Measurements from ENCODE around the gene TCF4.
A peak's percentile ranks its signal among the peaks of the same experiment; 100 is the strongest.
"Not testable (repeated sequence)": the region's sequence is repeated elsewhere in the genome, so short reads cannot be mapped to it uniquely, and the experiment has no call there.

Gene TCF4

DNA sequence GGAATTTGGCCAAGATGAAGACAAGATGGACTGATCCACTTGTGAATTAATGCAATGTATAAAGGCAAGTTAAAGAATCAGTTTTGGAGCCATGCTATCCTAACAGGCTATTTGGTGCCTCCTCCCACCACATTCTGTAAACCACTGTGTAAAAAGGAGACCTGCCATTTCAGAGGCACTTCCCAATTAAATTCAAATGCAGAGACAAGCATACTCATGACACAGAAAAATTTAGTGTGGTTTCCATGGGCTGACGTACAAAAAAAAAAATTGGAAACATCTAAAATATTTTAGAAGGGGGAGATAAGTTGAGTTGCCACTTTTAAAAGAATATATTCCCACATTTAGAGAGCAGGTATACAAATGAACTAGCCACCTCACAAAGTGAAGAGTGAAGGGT is 112.1 kb downstream of the TCF4 start:
- DNase-seq (ENCODE audit: low read depth), result no peak

DNA sequence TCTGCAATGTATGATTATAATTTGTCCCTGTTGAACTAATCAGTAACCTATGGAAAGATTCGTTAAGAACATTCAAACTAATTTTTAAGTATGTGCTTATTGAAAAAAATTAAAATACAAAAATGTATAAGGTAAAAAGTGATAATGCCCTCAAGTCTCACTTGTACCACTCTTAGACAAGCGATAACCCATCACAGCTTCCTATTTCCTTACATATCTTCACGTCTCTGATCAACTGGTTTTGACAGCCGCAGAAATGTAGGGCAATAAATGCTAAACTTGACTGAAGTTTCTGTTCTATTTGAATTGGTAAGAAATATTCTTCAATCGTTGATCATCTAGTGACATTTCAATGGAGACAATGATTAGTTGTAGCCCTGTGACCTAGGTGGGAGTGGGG is 112.5 kb downstream of the TCF4 start:
- no peak for DNase-seq (ENCODE audit: low read depth)

DNA sequence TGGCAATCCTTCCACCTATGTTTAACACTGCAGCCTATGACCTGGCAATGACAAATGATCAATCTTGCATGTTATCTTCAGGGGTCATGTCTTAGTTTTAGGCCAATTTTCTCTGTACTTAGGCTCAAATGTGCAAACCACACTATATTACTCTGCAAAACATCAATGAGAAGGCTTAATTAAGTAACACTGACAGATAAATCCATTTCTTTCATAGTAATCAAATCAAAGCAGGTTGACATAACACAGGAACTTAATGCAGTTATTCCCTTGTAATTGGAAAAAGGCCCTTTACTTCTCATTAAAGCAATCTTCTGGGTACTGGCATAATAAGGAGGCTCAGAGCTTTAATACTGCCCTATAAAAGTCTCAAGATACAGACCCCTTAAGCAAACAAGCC is 114.4 kb downstream of the TCF4 start:
- DNase-seq (ENCODE audit: low read depth), result no peak

DNA sequence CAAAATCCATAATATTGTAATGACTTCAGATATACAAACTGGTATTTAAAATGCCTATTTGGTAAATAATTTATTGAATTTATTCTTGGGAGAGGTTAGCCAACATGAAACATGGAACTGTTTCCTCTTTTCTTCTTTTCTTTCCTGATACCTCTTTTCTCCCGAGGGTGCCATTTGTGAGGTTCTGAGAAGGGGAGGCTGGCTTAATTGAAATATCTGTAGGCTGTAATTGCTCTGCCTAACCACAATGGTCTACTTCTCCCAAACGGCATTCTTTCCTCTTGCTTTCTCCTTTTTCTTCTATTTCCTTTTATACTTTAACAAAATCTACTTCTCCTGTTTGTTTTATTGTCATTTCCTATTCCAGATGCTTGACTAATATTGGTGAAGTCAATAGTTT is 114.9 kb downstream of the TCF4 start:
- DNase-seq (ENCODE audit: low read depth), result no peak

DNA sequence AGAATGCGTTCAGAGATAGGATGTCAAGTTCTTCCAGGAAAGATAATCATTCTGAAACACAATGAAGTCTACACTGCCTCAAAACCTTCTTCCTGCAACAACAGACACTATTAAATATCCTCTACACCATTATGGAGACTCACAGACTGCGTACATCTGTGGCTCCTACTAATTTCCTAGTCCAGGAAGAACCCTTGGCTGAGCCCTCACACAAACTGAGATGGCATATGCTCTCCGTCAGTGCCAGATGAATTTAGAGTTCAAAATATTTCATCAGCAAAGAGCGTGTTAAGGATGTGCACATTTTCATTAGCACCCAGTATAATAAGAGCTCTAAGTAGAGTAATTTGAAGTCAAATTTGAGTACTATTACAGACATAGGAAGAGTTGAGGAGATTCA is 117.2 kb downstream of the TCF4 start:
- no peak for DNase-seq (ENCODE audit: low read depth)

DNA sequence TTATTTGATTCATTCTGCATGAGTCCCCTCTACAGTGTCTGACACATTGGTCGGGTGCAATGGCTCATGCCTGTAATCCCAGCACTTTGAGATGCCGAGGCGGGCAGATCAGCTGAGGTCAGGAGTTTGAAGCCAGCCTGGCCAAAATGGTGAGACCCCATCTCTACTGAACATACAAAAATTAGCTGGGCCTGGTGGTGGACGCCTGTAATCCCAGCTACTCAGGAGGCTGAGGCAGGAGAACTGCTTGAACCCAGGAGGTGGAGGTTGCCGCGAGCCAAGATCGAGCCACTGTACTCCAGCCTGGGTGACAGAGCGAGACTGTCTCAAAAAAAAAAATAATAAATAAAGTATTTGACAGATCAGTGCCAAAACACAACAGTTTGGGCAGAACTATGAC is 118.9 kb downstream of the TCF4 start:
- DNase-seq (ENCODE audit: low read depth), result not testable (repeated sequence)

DNA sequence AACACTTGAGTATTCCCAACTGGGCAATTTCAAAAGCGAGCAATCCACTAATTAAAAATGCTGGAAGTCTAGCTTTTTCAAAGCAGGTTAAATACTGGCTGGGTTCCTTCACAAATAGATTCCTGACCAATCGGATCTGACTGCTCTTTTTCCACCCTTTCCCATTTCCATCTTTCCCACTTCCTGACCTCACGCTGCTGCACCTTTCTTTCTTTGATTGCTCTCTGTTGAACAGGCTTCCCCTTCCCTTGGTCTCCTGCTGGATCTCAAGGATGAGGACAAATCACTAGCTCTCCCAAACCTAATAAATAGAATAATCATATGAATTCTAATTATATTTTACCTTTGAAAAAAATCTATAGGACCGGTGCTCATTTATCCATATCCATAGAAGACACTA is 121.2 kb downstream of the TCF4 start:
- no peak for DNase-seq (ENCODE audit: low read depth)

DNA sequence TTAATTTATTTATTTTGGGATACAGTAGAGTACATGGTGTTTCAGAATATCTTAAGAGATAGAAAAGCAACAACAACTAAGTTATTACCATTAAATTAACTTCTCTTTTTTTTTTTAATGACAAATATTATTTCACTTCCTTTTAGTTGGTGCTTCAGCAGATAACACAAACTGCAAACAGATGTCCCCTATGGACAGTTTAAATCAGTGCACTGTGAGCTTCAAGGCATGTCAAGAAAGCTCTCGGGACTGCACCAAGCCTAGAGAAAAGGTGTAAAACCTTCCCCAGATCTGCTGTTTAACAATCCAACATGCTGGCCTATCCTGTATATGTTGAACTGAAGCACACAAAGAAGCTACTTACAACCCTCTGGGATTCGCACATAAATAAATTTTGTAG is 122.7 kb downstream of the TCF4 start:
- DNase-seq (ENCODE audit: low read depth), result no peak

DNA sequence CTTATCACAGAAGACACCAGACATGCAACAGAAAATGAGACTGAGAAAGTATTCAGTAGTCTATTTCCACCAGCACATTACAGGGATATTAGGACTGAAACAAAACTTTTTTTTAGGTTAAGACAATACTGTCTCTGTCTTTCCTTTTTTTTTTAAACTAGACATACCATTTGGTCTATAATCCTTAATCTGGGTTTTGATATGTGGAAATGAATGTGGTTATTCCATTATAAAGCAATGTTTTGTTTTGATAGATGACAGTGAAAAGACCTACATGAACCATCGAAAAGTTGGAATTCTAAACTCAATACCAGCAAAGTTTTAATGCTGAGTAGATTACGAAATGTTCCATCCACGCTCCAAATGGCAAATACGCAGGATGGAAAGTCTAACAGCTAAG is 123.4 kb downstream of the TCF4 start:
- DNase-seq (ENCODE audit: low read depth), result no peak

DNA sequence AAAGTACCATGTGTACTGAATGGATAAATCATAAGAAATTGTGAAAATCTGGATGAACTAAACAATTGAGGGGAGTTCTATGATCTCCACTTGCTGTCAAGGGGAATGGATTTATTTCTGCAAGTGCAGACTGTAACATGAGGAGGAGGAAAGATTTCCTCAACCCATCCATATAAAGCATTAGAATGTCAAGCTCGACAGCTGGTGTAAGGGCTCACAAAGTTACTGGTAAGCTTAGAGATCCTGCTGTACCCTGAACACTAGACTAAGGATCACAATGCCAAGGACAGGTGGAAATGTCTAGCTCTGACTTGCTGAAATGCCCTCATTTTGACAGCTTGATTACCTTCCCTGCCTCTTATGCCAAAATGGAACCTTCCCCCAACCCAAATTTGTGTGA is 125.3 kb downstream of the TCF4 start:
- peak; percentile 32 for DNase-seq (ENCODE audit: low read depth)

DNA sequence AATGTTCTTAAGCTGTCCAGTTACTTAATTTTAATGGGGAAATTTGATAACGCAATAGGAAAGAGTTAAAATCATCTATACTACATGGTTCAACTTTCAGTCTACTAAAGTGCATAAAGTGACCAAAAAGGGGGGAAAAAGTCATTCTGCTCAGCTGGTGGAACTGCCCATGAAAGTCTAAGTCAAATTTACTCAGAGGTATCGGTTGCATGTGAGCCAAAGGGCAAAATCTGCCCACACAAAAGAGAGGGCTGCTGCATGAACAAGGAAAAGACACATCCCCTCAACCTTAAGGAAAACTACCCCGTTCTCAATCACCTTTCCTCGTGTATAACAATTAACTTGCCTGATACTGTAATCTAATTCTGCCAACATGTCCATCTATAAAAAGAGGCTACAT is 126.1 kb downstream of the TCF4 start:
- DNase-seq (ENCODE audit: low read depth), result no peak

DNA sequence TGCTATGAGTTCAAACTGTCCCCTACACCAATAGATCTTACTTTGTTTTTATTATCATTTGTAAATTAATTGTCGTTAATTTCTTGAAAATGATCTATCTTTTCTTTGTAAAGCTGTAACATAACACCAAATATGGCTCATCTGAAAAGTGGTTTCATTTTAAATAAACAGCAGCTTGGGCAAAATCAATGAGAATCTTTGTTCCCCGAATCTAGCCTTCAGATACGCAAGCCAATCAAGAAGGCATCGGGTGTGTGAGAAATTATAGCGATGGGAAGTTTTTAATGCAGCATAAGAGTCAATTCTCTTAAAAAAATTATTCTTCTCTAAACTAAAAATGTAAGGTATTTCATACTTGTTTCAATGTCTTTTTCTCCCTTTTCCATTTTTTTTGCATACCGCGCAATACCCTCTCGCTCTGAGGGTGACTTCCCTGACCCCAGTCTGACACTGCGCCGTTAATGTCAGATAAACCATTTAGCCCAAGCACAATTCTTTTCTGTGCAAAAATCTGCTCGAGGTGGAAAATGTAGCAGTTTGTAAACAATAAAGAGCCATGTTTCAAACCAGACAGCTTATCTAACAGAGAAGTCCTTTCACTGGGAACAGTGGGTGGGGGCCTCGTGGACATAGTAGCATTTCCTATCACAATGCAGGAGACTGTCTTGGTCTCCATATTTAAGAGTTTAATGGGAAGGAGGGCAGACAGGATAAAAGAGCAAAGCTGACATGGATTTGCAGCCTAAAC is 129.4 kb downstream of the TCF4 start:
- DNase-seq (ENCODE audit: low read depth), result no peak

DNA sequence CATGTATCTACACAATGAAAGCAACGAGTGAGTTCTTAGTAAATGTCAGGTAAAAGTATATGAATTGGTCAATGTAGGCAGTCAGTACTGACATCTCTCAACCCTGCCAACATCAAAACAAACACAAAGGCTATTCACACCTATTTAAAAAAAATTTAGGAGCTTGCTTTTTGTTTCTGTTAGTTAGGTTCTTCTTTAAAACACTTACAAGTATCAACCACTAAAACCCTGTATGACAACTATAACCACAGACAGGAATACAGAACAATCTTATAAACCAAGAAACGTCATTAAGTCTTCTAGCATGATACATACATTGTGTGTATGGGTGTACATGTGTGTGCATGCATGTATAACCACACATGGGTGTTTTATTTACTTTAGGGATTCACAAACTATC is 131.0 kb downstream of the TCF4 start:
- no peak for DNase-seq (ENCODE audit: low read depth)

DNA sequence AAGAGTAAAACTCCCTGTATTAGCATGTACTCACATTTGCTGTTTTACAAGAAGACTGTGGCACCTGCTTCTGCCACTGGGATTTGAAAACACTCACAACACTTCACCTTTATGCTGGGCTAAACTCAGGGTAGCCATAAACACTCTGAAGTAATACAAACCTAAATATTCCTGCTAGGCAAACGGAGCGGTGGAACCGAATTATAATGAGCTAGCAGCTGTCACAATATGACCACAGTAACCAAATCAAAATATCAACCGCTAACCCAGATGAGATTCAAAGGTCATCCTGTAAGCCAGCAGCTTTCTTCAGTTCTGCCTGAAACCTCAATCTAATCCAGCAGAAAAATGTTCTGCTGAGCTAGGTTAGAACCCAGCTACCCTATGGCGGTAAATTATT is 132.1 kb downstream of the TCF4 start:
- no peak for DNase-seq (ENCODE audit: low read depth)

DNA sequence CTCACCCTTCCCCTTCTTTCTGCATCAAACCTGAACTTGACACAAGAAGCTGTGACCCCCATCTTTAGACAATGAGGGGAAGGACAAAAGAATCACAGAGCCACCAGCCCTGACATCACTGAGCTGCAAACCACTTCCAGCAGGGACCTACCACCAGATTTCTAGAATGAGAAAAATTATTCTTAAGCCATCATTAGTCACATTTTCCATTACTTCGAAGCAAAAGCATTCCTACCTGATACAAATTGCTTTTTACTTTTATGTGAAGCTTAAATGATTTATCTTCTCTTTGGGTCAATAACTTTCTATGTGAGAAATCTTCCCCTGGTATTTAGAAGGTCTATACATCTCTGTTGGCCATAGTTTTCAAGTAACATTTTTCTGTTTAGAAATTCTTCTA is 134.8 kb downstream of the TCF4 start:
- no peak for DNase-seq (ENCODE audit: low read depth)

DNA sequence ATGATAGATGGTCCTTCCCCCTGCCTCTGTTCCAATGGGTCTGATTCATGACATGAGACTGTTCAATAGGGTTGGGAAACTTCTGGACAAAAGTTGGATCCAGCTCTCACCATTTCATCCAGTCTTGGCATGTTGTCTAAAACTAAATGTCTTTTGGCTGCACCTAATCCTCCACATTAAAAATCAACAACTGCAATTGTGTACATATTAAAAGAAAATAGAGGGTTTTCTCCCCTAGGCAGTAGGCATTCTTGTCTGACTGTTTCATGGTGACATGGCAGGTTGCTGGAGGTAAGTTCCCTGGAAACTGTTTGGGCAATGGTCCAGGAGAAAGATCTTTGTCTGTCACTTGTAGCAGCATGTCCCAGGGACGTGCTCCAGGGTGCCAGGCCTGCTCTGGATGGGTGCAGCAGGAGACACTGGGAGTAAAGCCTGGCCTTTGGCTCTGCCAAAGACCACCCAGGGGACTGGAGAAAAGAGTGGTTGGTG is 135.8 kb downstream of the TCF4 start:
- DNase-seq (ENCODE audit: low read depth), result no peak

DNA sequence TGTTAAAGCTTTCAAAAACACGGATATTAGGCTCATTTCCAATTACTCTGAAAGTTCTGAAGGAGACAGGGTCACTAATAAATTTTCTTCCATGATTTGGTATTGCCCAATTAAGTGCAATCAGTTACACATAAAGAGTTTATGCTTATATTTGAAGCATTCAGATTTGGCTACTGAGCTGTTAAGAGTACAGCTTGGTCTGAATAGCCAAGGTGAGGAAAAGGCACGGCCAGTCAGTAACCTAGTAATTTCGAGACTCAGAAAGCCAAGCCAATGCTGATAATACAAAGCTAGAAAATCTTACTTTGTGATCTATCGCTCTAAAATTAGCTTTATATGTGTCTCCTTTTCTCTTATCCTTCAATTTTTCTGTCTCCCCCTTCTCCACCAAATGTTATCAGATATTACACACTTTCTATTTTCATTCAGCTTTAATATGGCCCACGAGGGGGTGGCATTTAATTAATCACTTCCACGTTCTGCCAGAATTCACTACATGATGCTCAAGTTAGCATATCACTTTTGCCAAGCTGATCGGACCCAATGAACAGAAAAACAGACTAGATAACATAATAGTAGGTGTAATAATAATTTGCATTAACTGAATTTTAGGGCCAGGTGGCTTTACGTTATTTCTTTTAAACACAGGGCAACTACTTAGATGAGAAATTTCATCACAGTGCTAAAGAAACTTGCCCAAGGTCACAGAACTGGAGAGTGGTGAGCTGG is 138.4 kb downstream of the TCF4 start:
- DNase-seq (ENCODE audit: low read depth), result peak; percentile 26

DNA sequence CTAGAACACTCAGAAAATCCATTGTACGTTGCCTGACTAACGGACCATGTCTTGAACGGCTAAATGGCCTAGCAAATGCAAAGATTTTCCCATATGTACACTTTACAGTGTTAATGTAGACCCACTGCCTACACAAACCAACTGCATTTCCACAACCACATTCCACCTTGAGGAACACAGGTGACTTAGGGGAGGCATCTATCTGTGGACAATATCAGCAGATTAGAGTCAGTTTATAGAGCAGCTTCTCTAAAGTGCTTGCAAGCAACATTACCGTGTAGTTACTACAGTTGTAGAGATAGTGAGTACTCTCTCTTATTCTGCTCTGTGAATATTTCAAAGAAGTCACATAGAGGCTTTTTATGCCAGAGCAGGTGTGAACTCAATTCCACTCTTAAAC is 139.6 kb downstream of the TCF4 start:
- DNase-seq (ENCODE audit: low read depth), result no peak

DNA sequence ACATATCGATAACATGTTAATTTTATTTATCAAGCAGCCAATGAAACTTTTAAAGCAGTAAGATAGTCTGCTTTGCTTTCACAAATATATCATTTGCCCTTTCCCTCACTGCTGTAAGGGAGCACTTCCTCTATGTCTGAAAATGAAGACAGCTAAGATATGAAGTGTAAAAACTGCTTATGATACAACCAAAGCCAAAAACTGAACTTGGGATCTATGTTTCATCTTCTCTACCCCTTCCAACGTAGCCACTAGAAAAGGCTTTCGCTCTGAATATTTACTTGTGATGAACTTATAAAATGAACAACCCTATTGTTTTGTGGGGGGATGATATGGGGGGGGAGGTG is 140.3 kb downstream of the TCF4 start:
- no peak for DNase-seq (ENCODE audit: low read depth)

DNA sequence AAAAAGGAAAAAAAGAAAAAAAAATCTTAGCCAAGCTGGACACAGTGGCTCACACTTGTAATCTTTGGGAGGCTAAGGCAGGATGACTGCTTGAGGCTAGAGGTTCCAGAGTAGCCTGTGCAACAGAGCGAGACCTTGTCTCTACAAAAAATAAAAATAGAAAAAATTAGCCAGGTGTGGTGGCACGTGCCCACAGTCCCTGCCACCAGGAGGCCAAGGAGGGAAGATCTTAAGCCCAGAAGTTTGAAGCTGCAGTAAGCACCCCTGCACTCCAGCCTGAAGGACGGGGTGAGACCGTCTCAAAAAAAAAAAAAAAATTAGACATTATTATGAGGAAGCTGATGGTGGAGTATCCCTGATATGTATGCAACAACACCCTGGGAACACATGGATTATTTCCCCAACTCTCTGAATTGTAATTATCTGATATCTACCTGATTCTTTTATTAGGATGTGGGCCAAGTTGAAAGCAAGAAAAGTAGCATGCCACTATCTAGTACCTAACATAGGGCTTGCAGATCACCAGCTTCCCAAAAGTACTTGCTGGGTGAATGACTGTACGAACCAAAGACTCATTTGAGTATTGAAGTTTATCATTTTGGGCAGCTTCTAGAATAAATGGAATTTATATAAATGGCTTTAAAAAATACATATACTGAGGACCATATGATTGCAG is 140.9 kb downstream of the TCF4 start:
- DNase-seq (ENCODE audit: low read depth), result no peak

DNA sequence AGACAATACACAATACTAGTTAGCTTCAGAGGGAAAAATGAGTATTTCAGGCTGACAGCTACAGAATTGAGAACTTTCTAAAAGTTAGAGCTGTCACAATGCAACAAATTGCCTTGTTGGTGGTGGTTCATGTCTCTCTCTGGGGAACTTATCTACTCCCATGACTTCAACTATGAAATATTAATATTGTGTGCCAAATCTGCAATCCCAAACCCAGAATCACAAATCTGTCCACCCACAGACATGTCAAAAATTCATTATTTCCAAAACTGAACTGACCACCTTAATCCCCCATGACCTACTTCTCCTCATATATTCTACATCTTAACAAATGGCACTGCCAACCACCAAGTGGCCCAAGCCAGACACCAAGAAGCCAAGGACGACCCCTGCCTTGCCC is 143.5 kb downstream of the TCF4 start:
- peak; percentile 54 for DNase-seq (ENCODE audit: low read depth)

DNA sequence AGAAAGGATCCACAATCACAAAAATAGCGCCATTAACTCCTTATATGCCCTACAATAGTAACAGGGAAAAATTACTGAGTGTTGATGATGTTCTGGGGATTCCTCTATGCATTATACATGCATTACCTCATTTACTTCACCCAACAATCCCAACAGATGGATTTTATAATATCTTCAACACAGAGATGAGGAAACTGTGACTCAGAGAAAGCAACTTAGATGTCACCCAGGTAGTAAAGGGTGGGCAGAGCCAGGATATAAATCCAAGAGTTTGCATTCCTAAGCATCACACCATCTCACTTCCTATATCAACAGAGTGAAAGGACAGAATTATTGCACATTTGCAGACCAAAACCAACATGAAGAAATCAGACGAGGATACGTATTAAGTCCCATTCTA is 144.2 kb downstream of the TCF4 start:
- no peak for DNase-seq (ENCODE audit: low read depth)

DNA sequence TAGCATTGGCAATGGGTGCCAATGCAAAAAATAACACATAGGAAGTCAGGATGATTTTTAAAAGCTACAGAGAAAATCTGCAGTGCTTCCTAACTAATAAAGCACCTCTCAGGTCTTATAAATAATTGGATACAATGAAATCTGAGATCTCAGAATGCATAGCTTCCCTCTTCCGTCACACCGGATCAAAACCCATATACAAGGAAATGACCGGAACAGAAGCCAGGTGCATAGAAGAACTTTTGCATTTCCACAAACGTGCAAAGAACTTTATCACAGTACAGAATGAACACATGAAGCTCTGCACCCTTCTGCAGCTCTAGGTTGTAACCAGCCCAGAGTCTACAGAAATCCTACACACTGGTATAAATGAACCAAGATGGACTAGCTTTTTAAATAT is 145.4 kb downstream of the TCF4 start:
- DNase-seq (ENCODE audit: low read depth), result no peak

All from amniotic epithelial cell (primary cell).